Measurements from ENCODE around the gene CLRN3.

- no peak for TF ChIP-seq CTCF (conservative IDR thresholded peaks at IDR 0.05 in 1 of 2, IDR thresholded peaks at IDR 0.05 in 1 of 2; ENCODE audit: low read depth in 1 of 2, low read length in 2 of 2)
- no peak for TF ChIP-seq EZH2 (IDR thresholded peaks at IDR 0.05; ENCODE audit: low read length, missing control alignments)
Observed at GRCh38 chr10:127892743-127893142, at the start of gene CLRN3.
